Spleen (tissue), 7 donors: ENCODE measurements around the gene TDRD12.

Experiments
- POLR2A ChIP-seq, 3 donors: fragments of 450-650 bp; IDR thresholded peaks; one replicate each; pipeline ENCODE4 v1.5.1; 2017; ENCODE audit warnings: antibody characterized with exemption in 3 of 3, mild to moderate bottlenecking in 1 of 3
- TF ChIP-seq, protein P1 (sequence below), 11 experiments: fragments of 200-600 bp in 7 of 11; fragments of 450-650 bp in 4 of 11; sonication (generic) in 4 of 11; IDR thresholded peaks in 8 of 11; conservative IDR thresholded peaks in 3 of 11; 1 replicate in 7 of 11; 2 replicates in 4 of 11; pipeline versions ENCODE4 v1.4.0 to v1.8.0; 2016 to 2021; ENCODE audit warnings: antibody characterized with exemption in 11 of 11, inconsistent platforms in 4 of 11, mild to moderate bottlenecking in 1 of 11
- donor health status: DM: no; HTN: no; CAD: no; lungs with moderate emphysema.
- donor health status: DM: no; HTN: no; CAD: no.
- donor health status: DM: no; HTN: no; CAD: no.

DNA sequence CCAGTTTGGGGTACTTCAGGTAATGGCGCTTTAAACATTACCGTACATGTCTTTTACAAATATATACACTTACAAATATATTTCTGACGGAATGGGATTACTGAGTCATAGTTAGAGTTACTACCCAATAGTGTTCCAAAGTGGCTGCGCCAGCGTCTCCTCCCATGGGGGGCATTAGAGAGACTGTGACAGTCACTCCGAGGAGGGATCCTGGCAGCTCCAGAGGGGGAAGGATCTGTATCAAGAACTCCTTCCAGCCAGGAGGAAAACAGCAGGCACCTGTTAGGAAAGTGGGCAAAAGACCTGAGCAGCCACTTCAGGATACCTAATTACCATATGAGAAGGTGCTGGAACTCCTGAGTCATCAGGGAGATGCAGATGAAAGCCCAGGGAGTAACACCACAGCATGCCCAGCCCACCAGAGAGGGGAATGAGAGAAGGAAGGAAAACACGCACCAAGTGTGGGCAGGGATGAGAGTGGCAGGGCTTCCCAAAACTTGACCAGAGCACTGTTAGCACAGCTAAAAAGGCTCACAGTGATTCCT is 97.1 kb downstream of the TDRD12 start:
- TF ChIP-seq POLR2A (IDR thresholded peaks at IDR 0.05) = no peak
- TF ChIP-seq, protein P1, sequence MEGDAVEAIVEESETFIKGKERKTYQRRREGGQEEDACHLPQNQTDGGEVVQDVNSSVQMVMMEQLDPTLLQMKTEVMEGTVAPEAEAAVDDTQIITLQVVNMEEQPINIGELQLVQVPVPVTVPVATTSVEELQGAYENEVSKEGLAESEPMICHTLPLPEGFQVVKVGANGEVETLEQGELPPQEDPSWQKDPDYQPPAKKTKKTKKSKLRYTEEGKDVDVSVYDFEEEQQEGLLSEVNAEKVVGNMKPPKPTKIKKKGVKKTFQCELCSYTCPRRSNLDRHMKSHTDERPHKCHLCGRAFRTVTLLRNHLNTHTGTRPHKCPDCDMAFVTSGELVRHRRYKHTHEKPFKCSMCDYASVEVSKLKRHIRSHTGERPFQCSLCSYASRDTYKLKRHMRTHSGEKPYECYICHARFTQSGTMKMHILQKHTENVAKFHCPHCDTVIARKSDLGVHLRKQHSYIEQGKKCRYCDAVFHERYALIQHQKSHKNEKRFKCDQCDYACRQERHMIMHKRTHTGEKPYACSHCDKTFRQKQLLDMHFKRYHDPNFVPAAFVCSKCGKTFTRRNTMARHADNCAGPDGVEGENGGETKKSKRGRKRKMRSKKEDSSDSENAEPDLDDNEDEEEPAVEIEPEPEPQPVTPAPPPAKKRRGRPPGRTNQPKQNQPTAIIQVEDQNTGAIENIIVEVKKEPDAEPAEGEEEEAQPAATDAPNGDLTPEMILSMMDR (IDR thresholded peaks at IDR 0.05 in 8 of 11, conservative IDR thresholded peaks at IDR 0.05 in 3 of 11) = no peak
